ENCODE measurements around the gene MYBPH.

DNA sequence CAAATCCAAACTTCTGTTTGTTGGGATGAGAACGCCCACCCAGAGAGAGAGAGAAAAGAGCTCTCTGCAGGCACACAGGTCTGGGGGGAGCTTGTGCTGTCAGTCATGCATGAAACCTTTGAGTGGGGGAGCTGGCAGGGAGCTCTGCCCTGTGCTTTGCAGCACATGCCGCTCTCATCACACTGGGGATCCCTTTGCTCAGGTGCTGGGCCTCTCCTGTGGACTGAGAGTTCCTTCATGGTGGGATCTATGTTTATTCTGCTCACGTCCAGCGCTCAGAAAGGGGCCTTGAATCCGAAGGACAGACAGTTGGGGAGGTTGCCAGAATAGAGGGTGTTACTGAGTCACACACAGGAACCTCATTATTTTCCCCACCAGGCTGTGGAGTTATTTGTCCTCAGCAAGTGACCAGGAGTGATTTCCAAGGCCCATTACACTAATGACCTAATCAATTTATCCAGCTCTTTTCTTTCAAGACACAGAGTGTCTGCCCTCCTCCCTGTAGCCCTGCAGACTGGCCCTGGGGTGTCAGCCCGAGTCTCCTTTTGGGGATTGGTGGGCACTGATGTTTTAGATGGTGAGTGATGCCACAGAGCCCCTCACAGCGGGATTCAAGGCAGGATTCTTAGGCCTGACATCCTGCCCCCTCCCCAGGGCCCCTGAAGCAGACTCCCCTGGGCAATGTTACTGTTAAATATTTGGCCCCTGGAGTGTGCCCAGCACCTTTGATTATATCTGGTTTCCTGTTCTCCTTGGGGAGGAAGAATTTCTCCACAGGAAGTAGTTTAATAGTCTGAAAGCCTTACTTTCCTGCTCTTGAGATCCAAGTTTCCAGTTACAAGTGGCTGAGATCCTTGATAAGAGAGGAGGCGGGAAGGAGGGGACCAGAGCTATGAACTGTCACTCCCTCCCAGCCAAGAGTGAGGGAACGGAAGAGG is 22.3 kb downstream of the MYBPH start:
- TF ChIP-seq, protein P1, sequence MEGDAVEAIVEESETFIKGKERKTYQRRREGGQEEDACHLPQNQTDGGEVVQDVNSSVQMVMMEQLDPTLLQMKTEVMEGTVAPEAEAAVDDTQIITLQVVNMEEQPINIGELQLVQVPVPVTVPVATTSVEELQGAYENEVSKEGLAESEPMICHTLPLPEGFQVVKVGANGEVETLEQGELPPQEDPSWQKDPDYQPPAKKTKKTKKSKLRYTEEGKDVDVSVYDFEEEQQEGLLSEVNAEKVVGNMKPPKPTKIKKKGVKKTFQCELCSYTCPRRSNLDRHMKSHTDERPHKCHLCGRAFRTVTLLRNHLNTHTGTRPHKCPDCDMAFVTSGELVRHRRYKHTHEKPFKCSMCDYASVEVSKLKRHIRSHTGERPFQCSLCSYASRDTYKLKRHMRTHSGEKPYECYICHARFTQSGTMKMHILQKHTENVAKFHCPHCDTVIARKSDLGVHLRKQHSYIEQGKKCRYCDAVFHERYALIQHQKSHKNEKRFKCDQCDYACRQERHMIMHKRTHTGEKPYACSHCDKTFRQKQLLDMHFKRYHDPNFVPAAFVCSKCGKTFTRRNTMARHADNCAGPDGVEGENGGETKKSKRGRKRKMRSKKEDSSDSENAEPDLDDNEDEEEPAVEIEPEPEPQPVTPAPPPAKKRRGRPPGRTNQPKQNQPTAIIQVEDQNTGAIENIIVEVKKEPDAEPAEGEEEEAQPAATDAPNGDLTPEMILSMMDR (IDR thresholded peaks at IDR 0.05) = no peak
- TF ChIP-seq ZFX (IDR thresholded peaks at IDR 0.05; ENCODE audit: borderline replicate concordance) = no peak
